Left renal pelvis (tissue), 4 donors: Measurements from ENCODE around the gene ILKAP. TPM values are rescaled to one million over a fixed set of nuclear protein-coding genes. Genes with fewer than 3 reads are reported as not detected.

ENCODE experiments used
- DNase-seq, 4 donors: peaks; one replicate each; pipeline ENCODE4 v3.0.0-alpha.2; 2013; ENCODE audit warnings: low read depth in 4 of 4, low spot score in 3 of 4
- polyA plus RNA-seq, 4 donors: library from polyadenylated mRNA; unstranded; fragments of 120-200 nt; gene quantifications; one replicate each; pipeline ENCODE4 v1.2.1, GENCODE V29; 2013; ENCODE audit not compliant: insufficient read length in 4 of 4

ILKAP gene
- polyA plus RNA-seq, 4 donors: 35.8 to 56.2 (median 41.1) TPM

GRCh38 chr2:238126338-238126737, 77.2 kb downstream of the ILKAP start:
- DNase-seq: no peak

GRCh38 chr2:238125127-238125885, 78.2 kb downstream of the ILKAP start:
- no peak for DNase-seq

GRCh38 chr2:238124488-238125126, 78.9 kb downstream of the ILKAP start:
- no peak for DNase-seq

- no peak for DNase-seq
Observed at GRCh38 chr2:238123991-238124470, 79.5 kb downstream of the ILKAP start.

GRCh38 chr2:238123218-238123971, 80.1 kb downstream of the ILKAP start:
- no peak for DNase-seq

- DNase-seq: no peak
Observed at GRCh38 chr2:238122287-238123217, 80.9 kb downstream of the ILKAP start.

GRCh38 chr2:238121511-238122286, 81.8 kb downstream of the ILKAP start:
- no peak for DNase-seq

GRCh38 chr2:238120463-238121298, 82.8 kb downstream of the ILKAP start:
- no peak for DNase-seq

Other genes with a start within 250 kb of the ILKAP start
- gene UBE2F, start 236.7 kb downstream of the ILKAP start, polyA plus RNA-seq: 10 to 100 TPM; 40.5 to 50.6 (median 45.8) TPM
- 10 to 100 TPM in 3 of 4 donors, 1 to 10 TPM in 1; 6.7 to 32.9 (median 28.1) TPM for gene SCLY, start 142.7 kb downstream of the ILKAP start, polyA plus RNA-seq
- 1 to 10 TPM in 3 of 4 donors, under 1 TPM in 1; 0.86 to 2.9 (median 1.7) TPM for gene ESPNL, start 103.4 kb downstream of the ILKAP start, polyA plus RNA-seq
- under 1 TPM; 0.10 to 0.50 (median 0.31) TPM for gene KLHL30, start 65.0 kb downstream of the ILKAP start, polyA plus RNA-seq
- gene ERFE, start 44.7 kb downstream of the ILKAP start, polyA plus RNA-seq: 1 to 10 TPM in 3 of 4 donors, under 1 TPM in 1; 0.70 to 7.7 (median 5.0) TPM
- 1 to 10 TPM; 4.5 to 9.0 (median 4.7) TPM for gene HES6, start 36.3 kb upstream of the ILKAP start, polyA plus RNA-seq
- gene PER2, start 84.9 kb upstream of the ILKAP start, polyA plus RNA-seq: 1 to 10 TPM; 5.4 to 9.4 (median 7.6) TPM
- 10 to 100 TPM; 17.1 to 20.6 (median 20.1) TPM for gene TRAF3IP1, start 116.8 kb upstream of the ILKAP start, polyA plus RNA-seq
- gene ASB1, start 223.2 kb upstream of the ILKAP start, polyA plus RNA-seq: 10 to 100 TPM; 28.5 to 34.2 (median 29.9) TPM